ENCODE data around the gene DNAJA3. TPM values are rescaled to one million over a fixed set of nuclear protein-coding genes. Genes with fewer than 3 reads are reported as not detected.

Gene DNAJA3
- total RNA-seq, result 42.8 TPM

DNA sequence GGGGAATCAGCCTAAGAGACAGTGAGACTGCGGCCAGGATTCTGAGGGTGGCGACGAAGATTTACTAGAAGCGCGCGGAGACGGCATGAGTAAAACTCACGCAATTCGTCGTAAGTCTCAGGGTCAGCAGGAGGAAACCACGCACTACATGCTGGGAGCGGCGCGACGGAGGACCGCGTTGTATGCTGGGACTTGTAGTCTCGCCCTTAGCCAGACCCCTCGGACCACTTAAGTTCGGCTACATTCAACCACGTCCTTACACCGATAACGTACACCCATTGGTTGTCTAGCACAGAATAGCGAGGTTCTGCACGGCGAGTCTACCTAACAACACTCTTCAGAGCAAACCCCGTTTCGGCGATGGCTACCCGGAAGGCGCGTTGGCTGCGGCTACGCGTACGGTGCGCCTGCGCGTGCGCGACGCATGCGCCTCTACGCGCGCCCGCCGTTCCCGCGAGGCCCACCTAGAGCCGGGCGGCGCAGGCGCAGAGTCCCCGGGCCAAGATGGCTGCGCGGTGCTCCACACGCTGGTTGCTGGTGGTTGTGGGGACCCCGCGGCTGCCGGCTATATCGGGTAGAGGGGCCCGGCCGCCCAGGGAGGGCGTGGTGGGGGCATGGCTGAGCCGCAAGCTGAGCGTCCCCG, at the start of gene DNAJA3:
TSS of gene DNAJA3 (plus strand) at position 491 of the 643 bp plus-strand sequence. CDS start at position 505, 14 bp downstream.
- DNase-seq (ENCODE audit: low spot score in 2 of 2) (peak; percentile 94 to 95), FAIRE-seq (no peak)

DNA sequence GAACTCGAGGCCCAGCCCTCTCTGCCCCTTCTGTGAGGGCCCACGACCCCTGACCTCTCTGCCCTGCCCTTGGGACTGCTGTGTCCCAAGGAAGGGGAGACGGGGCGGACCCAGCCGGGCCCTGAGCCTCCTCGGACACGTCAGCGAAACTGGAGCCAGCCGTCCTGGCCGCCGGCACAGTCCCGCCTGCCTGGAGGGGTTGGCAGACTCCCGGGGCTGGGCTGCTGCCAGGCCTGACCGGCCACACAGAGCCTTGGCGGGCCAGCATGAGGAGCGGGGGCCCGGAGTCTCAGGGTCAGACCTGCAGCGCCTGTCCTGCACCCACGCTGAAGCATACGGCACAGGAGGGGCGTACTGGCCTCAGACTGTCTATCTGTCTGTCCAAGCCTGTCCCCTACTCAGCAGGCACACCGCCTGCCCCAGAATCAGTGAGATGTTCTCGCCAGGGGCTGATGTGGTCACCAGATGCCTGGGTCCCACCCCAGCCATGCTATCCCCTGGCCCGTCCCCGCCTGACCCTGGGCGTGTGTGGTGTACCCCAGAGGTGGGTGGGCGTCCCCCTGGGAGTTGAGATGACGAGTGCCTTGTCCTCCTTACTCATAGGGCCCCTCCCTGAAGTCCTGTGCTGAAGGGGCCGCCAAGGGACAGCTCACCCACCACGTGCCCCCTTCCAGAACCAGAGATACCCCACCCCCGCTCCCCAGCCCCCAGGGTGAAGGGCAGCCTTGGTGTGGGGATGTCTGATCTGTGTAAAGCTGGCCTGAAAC, 49.4 kb upstream of the DNAJA3 start:
- FAIRE-seq (no peak), DNase-seq (ENCODE audit: low spot score in 2 of 2) (peak; percentile 78 to 83)

DNA sequence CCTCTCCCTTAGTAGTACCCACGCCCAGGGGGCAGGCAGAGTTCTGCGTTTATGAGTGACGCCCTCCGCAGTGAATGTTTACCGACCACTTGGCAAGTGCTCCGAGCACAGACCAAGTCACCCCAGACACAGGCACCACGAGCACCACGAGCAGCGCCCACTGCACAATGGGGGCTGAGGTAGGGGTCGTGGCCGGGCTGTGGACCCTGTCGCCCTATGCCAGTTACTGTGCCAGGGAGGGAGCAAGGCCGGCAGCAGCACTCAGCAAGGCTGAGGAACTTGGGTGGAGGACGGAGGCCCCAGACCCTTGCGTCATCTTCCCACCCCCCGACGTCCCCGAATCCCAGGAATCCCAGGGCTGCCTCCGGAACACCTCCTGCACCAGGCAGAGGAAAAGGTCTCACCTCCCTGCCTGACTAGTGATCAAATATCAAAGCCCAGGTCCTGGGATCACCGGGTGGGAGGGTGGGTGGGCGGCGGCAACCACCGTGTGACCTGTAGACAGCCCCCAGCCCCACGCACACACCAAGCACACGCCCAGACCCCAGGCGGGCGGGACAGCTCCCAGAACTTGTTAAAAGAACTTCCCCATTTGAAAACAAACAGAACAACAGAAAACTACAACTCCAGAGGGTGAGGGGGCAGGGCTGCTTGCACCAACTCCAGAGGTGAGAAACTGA, 48.6 kb upstream of the DNAJA3 start:
- no peak for FAIRE-seq
- DNase-seq (ENCODE audit: low spot score in 2 of 2), result no peak

DNA sequence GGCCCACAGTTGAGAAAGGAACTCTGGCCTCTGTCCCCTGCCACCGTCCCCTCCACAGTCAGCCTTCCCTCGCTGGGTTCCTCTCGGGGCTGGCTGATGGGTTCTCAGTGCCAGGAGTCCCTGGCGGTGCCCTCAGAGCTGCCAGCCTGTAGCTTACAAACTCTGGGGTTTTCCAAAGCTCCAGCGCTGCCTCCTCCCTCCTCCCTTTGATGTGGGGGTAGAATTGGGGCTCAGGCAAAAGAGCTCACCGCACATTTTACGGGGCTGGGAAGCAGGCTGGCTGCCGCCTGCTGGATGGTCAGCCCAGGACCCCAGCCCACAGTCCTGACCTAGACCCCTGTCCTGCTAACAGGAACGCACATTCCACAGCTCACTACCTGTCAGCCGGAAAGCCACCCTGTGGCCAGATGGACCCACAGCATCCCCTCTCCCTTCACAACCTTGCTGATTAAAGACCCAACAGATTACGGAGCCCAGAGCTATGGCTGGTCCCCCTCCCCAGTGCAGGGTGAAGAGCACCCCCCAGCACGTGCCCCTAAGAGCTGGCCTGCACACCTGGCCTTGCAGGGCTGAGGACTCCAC, 48.0 kb upstream of the DNAJA3 start:
- DNase-seq (ENCODE audit: low spot score in 2 of 2) (no peak), FAIRE-seq (no peak)

DNA sequence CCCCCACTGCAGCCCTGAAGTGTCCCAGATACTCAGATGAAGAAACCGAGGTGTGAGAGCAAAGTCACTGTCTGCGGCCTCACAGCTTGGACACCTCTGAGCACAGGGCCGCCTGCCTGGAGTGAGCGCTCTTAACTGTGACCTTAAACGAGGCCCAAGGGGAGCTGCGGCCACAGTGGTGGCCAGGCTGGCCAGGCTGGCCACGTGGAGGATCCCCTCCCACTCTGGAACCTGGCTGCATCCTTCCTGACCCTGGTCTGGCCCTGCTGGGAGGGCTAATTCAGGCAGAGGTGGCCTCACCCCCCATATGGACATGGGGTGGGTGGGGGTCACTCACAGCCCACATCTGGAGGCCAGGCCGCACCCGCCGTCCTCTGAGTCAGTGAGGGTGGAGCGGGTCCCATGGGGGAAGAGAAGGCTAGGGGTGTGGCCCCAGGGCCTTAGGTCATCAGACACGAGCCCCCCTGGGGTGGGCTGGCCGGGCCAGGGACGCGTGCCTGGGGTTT, 47.5 kb upstream of the DNAJA3 start:
- DNase-seq (ENCODE audit: low spot score in 2 of 2), result no peak
- no peak for FAIRE-seq

DNA sequence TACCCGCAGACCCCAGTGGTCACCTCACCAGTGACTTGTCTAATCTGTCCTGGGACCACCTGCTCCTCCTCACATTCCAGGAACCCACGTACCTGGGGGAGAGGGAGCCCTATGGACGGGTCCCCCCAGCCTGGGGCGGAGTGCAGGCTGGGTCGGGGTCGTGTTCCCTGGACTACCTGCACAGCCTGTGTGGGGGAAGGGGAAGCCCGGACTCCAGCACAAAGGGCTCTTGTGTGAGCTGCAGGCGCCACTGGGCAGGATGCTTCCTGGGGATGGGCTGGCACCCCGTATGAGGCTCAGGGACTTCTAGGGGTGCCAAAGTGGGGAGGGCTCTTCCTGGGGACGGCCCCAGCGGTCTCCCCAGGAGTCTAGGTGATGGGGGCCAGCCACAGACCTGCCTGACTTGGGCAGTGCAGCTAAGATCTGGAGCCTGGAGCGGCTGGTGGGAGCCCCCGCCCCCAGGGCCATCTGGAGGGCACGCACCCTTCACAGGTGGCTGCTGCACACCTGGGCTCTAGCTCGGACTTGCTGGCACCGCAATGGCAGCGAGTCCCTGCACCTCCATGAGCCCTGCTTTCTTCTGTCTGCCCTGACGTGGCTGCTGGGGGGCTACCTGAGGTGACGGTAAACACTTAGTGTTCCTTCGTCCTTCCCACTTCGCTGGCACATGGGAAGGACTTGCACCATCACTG, 46.5 kb upstream of the DNAJA3 start:
- DNase-seq (ENCODE audit: low spot score in 2 of 2) (no peak), FAIRE-seq (no peak)

DNA sequence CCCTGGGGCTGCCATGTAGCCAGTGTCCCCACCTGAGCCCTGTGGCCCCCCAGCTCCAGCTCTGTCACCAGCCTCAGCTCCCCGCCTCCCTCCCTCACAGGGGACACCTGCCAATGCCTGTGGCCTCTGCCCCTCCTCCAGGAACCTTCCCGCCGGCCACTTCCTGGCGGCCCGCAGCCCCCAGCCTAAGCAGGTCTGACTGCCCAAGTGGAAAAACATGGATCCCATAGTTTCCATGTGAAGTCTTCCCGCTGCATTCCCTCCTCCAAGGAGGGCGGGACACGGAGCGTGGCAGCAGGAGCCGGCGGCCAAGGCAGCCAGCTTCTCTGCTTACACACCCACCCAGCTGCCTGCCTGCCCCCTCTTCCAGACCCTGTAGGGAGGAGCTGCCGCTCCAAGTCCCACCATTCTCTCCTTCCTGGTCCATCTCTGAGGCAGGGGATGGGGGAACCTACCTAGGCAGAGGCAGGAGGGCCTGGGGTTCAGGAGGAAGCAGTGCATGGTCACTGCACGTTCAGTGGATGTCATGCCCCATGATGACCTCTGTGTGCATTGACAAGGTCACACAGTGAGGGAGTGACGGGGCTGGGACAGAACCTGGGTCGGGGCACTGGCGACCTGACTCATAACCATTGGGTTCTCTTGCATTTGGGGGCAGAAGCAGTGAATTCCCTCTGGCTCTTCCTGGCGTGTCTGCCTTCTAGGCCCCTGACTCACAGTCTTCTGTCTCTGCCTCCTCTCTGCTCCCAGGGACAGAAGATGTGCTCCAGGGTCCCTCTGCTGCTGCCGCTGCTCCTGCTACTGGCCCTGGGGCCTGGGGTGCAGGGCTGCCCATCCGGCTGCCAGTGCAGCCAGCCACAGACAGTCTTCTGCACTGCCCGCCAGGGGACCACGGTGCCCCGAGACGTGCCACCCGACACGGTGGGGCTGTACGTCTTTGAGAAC, 45.3 kb upstream of the DNAJA3 start:
- DNase-seq (ENCODE audit: low spot score in 2 of 2) (no peak), FAIRE-seq (no peak)

DNA sequence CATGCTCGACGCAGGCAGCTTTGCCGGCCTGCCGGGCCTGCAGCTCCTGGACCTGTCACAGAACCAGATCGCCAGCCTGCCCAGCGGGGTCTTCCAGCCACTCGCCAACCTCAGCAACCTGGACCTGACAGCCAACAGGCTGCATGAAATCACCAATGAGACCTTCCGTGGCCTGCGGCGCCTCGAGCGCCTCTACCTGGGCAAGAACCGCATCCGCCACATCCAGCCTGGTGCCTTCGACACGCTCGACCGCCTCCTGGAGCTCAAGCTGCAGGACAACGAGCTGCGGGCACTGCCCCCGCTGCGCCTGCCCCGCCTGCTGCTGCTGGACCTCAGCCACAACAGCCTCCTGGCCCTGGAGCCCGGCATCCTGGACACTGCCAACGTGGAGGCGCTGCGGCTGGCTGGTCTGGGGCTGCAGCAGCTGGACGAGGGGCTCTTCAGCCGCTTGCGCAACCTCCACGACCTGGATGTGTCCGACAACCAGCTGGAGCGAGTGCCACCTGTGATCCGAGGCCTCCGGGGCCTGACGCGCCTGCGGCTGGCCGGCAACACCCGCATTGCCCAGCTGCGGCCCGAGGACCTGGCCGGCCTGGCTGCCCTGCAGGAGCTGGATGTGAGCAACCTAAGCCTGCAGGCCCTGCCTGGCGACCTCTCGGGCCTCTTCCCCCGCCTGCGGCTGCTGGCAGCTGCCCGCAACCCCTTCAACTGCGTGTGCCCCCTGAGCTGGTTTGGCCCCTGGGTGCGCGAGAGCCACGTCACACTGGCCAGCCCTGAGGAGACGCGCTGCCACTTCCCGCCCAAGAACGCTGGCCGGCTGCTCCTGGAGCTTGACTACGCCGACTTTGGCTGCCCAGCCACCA, 44.4 kb upstream of the DNAJA3 start:
- peak in 1 of 2 donors; percentile 71 for DNase-seq (ENCODE audit: low spot score in 2 of 2)

DNA sequence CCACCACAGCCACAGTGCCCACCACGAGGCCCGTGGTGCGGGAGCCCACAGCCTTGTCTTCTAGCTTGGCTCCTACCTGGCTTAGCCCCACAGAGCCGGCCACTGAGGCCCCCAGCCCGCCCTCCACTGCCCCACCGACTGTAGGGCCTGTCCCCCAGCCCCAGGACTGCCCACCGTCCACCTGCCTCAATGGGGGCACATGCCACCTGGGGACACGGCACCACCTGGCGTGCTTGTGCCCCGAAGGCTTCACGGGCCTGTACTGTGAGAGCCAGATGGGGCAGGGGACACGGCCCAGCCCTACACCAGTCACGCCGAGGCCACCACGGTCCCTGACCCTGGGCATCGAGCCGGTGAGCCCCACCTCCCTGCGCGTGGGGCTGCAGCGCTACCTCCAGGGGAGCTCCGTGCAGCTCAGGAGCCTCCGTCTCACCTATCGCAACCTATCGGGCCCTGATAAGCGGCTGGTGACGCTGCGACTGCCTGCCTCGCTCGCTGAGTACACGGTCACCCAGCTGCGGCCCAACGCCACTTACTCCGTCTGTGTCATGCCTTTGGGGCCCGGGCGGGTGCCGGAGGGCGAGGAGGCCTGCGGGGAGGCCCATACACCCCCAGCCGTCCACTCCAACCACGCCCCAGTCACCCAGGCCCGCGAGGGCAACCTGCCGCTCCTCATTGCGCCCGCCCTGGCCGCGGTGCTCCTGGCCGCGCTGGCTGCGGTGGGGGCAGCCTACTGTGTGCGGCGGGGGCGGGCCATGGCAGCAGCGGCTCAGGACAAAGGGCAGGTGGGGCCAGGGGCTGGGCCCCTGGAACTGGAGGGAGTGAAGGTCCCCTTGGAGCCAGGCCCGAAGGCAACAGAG, 43.5 kb upstream of the DNAJA3 start:
- DNase-seq (ENCODE audit: low spot score in 2 of 2), result no peak
- no peak for FAIRE-seq

More for the DNA sequence above, 44.4 kb upstream of the DNAJA3 start:
- no peak for FAIRE-seq

DNA sequence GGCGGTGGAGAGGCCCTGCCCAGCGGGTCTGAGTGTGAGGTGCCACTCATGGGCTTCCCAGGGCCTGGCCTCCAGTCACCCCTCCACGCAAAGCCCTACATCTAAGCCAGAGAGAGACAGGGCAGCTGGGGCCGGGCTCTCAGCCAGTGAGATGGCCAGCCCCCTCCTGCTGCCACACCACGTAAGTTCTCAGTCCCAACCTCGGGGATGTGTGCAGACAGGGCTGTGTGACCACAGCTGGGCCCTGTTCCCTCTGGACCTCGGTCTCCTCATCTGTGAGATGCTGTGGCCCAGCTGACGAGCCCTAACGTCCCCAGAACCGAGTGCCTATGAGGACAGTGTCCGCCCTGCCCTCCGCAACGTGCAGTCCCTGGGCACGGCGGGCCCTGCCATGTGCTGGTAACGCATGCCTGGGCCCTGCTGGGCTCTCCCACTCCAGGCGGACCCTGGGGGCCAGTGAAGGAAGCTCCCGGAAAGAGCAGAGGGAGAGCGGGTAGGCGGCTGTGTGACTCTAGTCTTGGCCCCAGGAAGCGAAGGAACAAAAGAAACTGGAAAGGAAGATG, 42.8 kb upstream of the DNAJA3 start:
- no peak for DNase-seq (ENCODE audit: low spot score in 2 of 2)
- no peak for FAIRE-seq

DNA sequence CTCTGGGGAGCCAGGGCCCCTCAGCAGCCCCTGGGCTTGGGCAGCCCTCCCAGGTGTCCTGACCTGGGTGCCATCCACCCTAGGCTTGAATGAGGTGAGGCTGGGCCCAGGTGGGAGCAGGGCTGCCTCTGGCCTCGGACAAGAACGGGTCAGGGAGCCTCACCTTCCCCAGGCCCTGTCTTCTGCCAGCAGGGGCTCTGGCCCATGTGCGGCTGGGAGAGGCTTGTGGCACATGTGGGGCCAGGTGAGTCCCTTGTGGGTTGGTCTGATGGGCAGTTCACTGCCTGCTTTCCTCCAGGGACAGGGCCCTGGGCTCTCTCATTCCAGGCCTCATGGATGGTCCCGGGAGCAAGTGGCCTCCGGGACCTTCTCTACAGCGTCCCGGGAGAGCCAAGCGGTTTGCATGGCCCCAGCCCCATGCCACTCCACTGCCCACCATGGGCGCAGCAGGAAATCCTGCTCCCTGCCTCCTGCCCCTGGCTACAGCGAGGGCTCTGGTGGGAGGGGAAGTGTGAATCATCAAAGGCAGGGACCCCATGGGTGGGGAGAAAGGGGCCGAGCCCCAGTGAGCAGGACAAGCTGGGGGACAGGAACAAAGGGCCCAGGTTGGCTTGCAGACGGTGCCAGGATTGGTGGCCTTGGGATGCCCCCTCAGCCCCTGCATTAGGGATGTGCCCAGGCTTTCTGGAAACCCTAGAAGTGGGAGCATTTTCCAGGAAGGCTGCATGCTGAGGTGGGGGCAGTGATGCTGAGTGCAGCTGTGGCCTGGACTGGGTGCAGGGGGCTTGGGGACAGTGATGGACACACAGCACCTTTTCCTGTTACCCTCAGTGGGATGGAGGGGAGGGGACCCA, 41.9 kb upstream of the DNAJA3 start:
- FAIRE-seq (no peak), DNase-seq (ENCODE audit: low spot score in 2 of 2) (no peak)

DNA sequence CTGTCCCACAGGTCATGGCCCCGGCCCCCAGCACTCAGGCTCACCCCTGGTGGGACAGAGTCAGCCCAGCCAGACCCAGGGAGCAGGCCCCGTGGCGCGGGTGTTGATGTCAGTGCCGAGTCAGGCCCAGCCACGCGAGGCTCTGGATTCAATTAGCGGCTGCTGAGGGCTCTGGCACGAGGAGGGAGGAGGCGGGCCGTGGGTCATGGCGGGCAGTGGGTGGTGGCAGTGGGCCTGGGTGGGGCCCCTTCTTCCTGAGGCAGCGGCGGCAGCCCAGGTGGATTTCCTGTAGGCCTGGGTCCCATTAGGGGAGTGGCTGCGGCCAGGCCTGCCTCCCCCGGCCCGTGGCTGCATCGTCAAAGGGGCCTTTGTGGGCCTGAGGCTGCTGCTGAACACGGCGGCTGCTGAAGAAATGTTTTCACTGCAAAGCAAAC, 41.1 kb upstream of the DNAJA3 start:
- DNase-seq (ENCODE audit: low spot score in 2 of 2) (no peak), FAIRE-seq (no peak)

DNA sequence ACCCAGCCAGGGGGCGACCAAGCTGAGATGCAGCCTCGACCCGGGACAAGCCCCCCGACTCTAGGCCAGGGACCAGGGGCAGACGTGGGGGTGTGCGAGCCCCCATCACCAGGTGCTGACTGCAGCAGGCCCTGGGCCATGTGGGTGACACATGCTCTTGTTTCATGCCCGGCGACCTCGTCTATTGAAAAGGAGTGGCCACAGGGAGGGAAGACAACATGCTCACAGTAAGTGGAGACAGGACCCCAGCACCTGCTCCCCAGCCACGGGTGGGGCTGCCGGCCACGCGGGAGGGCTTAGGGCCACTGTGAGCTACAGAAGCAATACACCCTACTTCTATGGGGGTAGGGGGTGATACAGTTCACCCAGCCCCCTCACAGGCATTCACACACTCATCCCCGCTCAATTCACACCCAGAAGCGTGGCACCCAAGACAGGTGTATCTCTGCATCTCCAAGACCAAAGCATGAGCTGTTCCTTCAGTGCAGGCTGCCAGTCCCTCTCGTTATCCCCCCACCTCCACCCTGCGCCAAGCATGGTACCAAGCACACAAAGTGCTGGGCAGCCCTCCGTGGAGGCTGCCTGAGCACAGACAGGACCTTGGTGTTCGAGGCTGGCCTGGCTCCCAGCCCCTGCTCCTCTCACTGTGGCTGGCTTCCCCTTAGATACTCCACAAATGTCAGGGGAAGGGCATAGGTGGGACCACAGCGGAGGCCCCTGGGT, 40.4 kb upstream of the DNAJA3 start:
- DNase-seq (ENCODE audit: low spot score in 2 of 2) (no peak), FAIRE-seq (no peak)

DNA sequence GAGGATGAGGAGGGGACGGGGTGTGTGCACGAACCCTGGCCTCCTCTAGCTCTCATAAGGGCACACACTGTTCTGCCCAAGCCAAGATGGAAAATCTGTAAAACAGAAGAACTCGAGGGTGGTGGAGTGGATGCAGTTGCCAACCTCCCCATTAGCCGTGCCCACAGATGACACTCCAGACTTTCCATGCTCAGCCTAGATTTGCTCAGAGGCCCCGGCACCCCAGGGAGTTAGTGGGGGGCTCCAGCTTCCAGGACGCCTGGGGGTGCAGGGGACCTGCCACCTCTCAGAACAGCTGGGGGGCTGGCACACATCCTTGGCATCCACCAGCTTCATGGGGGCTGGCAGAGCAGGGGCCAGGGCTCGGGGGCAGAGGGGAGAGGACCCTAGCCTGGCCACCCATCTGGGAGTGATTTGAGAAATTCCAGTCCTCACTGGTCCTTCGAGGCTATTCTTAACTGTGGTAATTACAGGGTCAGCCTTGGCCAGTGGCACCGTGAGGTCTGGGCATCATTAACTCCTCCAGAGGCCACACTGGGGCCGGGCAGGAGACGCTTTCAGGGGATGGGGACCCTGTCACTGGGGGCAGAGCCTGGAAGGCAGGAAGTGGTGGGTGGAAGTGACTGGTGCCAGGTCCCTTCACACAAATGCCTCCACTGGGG, 39.7 kb upstream of the DNAJA3 start:
- DNase-seq (ENCODE audit: low spot score in 2 of 2), result no peak
- no peak for FAIRE-seq

DNA sequence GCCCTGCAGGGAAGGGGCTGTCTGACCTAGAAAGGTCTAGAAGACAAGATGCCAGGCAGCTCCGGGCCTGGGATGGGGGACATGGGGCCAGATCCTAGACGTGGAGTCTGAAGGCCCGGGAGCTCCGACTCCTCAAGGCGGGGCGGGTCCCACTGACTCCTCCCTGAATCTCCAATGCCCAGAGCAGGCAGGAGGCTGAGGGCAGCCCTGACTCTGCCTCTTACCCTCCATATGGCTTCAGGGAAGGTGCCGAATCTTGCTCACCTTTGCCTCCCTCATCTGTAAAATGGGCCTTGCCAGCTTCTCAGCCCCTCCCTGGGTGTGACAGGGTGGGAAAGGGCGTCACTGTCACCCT, 39.2 kb upstream of the DNAJA3 start:
- no peak for FAIRE-seq

More for the DNA sequence above, 39.2 kb upstream of the DNAJA3 start:
- no peak for DNase-seq (ENCODE audit: low spot score in 2 of 2)
